ENCODE measurements around the gene PTCSC3.
"Not testable (repeated sequence)": the region's sequence is repeated elsewhere in the genome, so short reads cannot be mapped to it uniquely, and the experiment has no call there.

PTCSC3 gene

GRCh38 chr14:36171607-36172006 is 4.9 kb downstream of the PTCSC3 start:
- DNase-seq = no peak

- DNase-seq = no peak
Measured at GRCh38 chr14:36167431-36167830, 9.1 kb downstream of the PTCSC3 start.

GRCh38 chr14:36163451-36163850 is 13.1 kb downstream of the PTCSC3 start:
- DNase-seq = no peak

GRCh38 chr14:36162267-36162666 is 14.3 kb downstream of the PTCSC3 start:
- no peak for DNase-seq

GRCh38 chr14:36161776-36162175 is 14.7 kb downstream of the PTCSC3 start:
- DNase-seq = no peak

- DNase-seq = no peak
Measured at GRCh38 chr14:36151335-36151734, 25.2 kb downstream of the PTCSC3 start.

- DNase-seq = no peak
Measured at GRCh38 chr14:36134038-36134437, 42.5 kb downstream of the PTCSC3 start.

- no peak for DNase-seq
Measured at GRCh38 chr14:36132826-36133225, 43.7 kb downstream of the PTCSC3 start.

- no peak for DNase-seq
Measured at GRCh38 chr14:36130186-36130585, 46.3 kb downstream of the PTCSC3 start.

GRCh38 chr14:36129181-36129580 is 47.3 kb downstream of the PTCSC3 start:
- no peak for DNase-seq

- DNase-seq = no peak
Measured at GRCh38 chr14:36113341-36113740, 63.2 kb downstream of the PTCSC3 start.

GRCh38 chr14:36111822-36112583 is 64.5 kb downstream of the PTCSC3 start:
- no peak for DNase-seq

GRCh38 chr14:36105401-36105800 is 71.1 kb downstream of the PTCSC3 start:
- no peak for DNase-seq

GRCh38 chr14:36104258-36104657 is 72.3 kb downstream of the PTCSC3 start:
- DNase-seq = not testable (repeated sequence)

GRCh38 chr14:36099619-36100018 is 76.9 kb downstream of the PTCSC3 start:
- no peak for DNase-seq

- no peak for DNase-seq
Measured at GRCh38 chr14:36097356-36097755, 79.2 kb downstream of the PTCSC3 start.

GRCh38 chr14:36096090-36096489 is 80.4 kb downstream of the PTCSC3 start:
- no peak for DNase-seq

- DNase-seq = no peak
Measured at GRCh38 chr14:36094963-36095362, 81.6 kb downstream of the PTCSC3 start.

GRCh38 chr14:36091096-36091495 is 85.4 kb downstream of the PTCSC3 start:
- DNase-seq = no peak

GRCh38 chr14:36087411-36087810 is 89.1 kb downstream of the PTCSC3 start:
- DNase-seq = no peak

- no peak for DNase-seq
Measured at GRCh38 chr14:36086629-36087395, 89.7 kb downstream of the PTCSC3 start.

GRCh38 chr14:36085861-36086260 is 90.7 kb downstream of the PTCSC3 start:
- DNase-seq = no peak
